ENCODE measurements around the gene ATAT1. TPM values are rescaled to one million over a fixed set of nuclear protein-coding genes. Genes with fewer than 3 reads are reported as not detected.

The ATAT1 gene
- total and polyA plus RNA-seq, 9 of the 15 experiments (the other 6 are each of a cell fraction or from before 2014, with no cell fraction given): 0.65 to 5.8 (median 1.6) TPM

GRCh38 chr6:30626484-30627366 lies at the start of gene ATAT1 (continued):
- TF ChIP-seq FOXP4 (CRISPR knock-in tag; IDR thresholded peaks at IDR 0.05; ENCODE audit: borderline replicate concordance) (no peak), CSDE1 (IDR thresholded peaks at IDR 0.05) (no peak), CHD4 (IDR thresholded peaks at IDR 0.05; ENCODE audit: insufficient read depth, insufficient replicate concordance, low read depth, low read length, poor library complexity, severe bottlenecking) (no peak), MIER1 (IDR thresholded peaks at IDR 0.05; ENCODE audit: low read depth) (no peak), SIX5 (IDR thresholded peaks at IDR 0.05; ENCODE audit: borderline replicate concordance in 1 of 2, insufficient read depth in 1 of 2, low read depth in 1 of 2, low read length in 2 of 2) (no peak), L3MBTL2 (IDR thresholded peaks at IDR 0.05) (no peak), ATF6 (CRISPR knock-in tag; IDR thresholded peaks at IDR 0.05) (no peak), ZNF277 (CRISPR knock-in tag; IDR thresholded peaks at IDR 0.05; ENCODE audit: borderline replicate concordance) (no peak), CBX2 (IDR thresholded peaks at IDR 0.05; ENCODE audit: insufficient read depth, low read length, poor library complexity, severe bottlenecking) (no peak), ETV6 (IDR thresholded peaks at IDR 0.05; ENCODE audit: borderline replicate concordance in 1 of 2, low read depth in 2 of 2, low read length in 1 of 2) (no peak), ETV6 (CRISPR knock-in tag; IDR thresholded peaks at IDR 0.05; ENCODE audit: borderline replicate concordance) (no peak), SMARCB1 (IDR thresholded peaks at IDR 0.05; ENCODE audit: insufficient read length, low read depth) (no peak), SPI1 (IDR thresholded peaks at IDR 0.05; ENCODE audit: borderline replicate concordance, low read depth, low read length) (no peak), ZNF143 (CRISPR knock-in tag; IDR thresholded peaks at IDR 0.05) (no peak), ZC3H11A (IDR thresholded peaks at IDR 0.05; ENCODE audit: low read depth, low read length) (no peak), ZNF79 (CRISPR knock-in tag; IDR thresholded peaks at IDR 0.05; ENCODE audit: low read depth) (no peak), DPF2 (IDR thresholded peaks at IDR 0.05) (no peak), TCFL5 (CRISPR knock-in tag; conservative IDR thresholded peaks at IDR 0.05) (no peak), POLR2B (IDR thresholded peaks at IDR 0.05; ENCODE audit: low read depth, partially characterized antibody) (peak; percentile 75), CREB1 (IDR thresholded peaks at IDR 0.05) (peak; percentile 35; the same call in 1 of the 2 replicates), CREB1 (CRISPR knock-in tag; IDR thresholded peaks at IDR 0.05) (peak; percentile 76; the same call in 1 of the 2 replicates), NCOA2 (IDR thresholded peaks at IDR 0.05; ENCODE audit: partially characterized antibody in 2 of 2) (no peak), ATF1 (CRISPR knock-in tag; IDR thresholded peaks at IDR 0.05) (no peak), ATF1 (tag; IDR thresholded peaks at IDR 0.05) (peak; percentile 71)

All from K562 (cell line).